ENCODE data around the gene WLS.

Gene WLS

GRCh38 chr1:68081775-68082283, 150.5 kb downstream of the WLS start:
- no peak for DNase-seq (ENCODE audit: low read depth)

- DNase-seq (ENCODE audit: low read depth): no peak
These were observed 153.7 kb downstream of the WLS start for GRCh38 chr1:68078647-68079046.
